GM21825 (cell line): ENCODE measurements around the gene PRSS21.

Source experiments
- ATAC-seq: cut with Tn5 transposase; IDR thresholded peaks from one replicate; pipeline ENCODE4 v1.9.1; 2021; ENCODE audit warnings: mild to moderate bottlenecking, moderate library complexity; ENCODE audit not compliant: unreplicated experiment

The PRSS21 gene

DNA sequence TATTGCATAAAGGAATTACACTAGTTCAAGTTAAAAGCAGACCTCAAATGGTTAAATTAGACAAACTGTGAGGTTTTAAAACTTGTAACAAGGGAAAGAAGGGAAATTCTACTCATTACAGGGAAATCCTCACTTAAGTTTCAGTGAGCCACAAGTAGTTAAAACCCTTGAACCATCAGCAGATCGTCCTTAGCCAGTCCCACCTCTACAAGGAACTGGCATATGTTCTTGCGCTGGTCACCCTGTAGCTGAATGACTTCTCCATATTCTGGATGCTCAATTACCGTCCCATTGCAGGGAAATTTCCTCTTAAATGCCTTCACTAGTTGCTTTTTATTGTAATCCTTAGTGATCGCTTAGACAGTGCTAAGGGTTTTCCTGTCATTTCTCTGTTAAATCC is 5.5 kb downstream of the PRSS21 start:
- ATAC-seq: no peak

DNA sequence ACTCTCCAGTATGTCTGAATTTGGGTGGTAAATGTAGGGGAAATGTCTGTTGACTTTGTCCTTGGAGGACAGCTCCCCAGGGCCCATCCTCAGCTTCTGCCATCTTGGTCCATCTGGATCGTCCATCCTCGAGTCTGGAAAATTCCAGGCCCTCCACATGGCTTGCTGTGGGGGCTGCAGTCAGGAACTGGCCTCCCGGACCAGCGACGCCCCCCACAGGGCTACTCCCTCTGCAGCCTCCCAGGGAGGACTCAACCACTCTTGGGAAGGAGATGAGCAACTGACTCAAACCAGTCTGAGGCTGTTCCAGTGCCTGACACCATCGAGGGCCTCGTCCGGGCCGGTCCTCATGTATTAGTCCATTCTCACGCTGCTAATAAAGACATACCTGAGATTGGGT is 7.6 kb downstream of the PRSS21 start:
- no peak for ATAC-seq

- no peak for ATAC-seq
Measured at GRCh38 chr16:2825049-2825742, 8.2 kb downstream of the PRSS21 start.

GRCh38 chr16:2825906-2826305 is 8.9 kb downstream of the PRSS21 start:
- ATAC-seq: no peak

DNA sequence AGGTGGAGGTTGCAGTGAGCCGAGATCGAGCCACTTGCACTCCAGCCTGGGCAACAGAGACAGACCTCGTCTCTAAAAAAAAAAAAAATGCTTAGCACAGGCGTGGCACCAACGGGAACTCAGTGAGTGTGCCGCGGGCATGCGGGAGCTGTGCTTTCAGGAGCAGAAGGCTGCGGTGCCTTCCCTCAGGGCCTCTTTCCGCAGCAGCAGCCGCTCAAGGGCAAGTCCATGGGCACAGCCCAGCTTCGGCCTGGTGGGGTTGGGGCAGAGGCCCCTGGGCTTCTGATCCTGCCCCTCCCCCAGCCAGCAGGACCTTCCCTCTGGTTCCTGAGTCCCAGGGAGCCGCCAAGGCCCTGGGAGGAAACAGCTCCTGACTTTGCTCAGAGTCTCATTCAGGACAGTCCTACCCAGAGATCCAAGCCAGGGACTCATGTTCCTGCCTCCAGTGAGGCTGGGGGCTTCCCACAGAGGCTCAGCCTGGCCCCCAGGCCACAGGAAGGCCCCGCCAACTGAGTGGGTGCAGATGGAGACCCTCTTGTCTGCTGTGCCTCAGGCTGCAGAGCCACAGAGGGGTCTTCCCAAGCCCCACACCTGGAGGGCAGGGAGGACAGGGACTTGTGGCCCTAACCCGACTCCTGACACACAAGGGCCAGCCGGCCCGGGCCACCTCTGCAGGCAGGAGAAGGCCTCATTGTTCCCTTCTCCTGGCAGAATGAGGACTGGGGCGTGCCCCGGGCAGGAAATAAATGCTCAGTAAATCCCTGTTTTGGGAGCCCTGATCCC is 9.7 kb downstream of the PRSS21 start:
- no peak for ATAC-seq

DNA sequence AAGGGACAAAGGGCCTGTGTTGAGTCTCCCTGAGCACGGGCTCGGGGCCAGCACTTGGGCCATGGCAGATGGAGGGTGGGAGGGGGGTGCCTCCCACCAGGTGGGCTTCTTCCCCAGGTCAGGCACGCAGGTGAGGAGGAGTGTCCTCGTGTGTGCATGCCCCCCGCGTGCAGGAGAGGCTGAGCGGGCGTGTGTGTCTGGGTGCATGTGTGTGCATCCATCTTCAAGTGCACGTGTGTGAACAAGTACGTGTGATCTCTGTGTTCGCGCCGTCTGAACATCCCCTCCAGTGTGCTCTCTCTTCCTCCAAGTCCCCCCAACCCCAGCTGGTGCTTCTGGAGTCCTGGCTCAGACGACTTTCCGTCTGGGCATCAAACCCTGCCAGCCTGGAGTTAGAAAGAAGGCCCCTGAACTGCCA is 10.3 kb downstream of the PRSS21 start:
- ATAC-seq: no peak

GRCh38 chr16:2827831-2828520 is 10.9 kb downstream of the PRSS21 start:
- no peak for ATAC-seq

DNA sequence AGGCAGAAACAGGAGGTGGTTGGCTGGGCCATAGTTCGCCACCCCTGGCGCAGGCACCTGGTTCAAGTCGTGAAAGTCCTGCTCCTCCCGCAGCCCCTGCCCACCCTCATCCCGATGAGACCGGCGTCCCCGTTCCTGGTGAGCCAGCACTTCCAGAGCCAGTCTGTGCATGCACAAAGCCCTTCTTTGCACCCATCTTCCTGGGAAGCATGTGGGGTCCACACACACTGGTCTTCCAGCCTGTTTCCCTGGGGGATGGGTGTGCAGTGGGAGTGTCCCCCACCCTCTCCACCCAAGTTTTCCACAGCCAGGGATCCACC is 11.4 kb downstream of the PRSS21 start:
- no peak for ATAC-seq

- ATAC-seq: no peak
Measured at GRCh38 chr16:2828876-2829430, 11.9 kb downstream of the PRSS21 start.

GRCh38 chr16:2829501-2830354 is 12.7 kb downstream of the PRSS21 start, which contains the start of gene ZG16B:
Gene ZG16B (plus strand): TSS chr16:2830303. CDS start chr16:2830442, 139 bp downstream.
- no peak for ATAC-seq

GRCh38 chr16:2830355-2830695 is 13.3 kb downstream of the PRSS21 start:
- ATAC-seq: no peak

- ATAC-seq: no peak
Measured at GRCh38 chr16:2831203-2831602, 14.2 kb downstream of the PRSS21 start.

- no peak for ATAC-seq
Measured at GRCh38 chr16:2833776-2834175, 16.7 kb downstream of the PRSS21 start.

GRCh38 chr16:2834968-2835367 is 17.9 kb downstream of the PRSS21 start:
- ATAC-seq: no peak

- no peak for ATAC-seq
Measured at GRCh38 chr16:2835638-2836493, 18.8 kb downstream of the PRSS21 start.

DNA sequence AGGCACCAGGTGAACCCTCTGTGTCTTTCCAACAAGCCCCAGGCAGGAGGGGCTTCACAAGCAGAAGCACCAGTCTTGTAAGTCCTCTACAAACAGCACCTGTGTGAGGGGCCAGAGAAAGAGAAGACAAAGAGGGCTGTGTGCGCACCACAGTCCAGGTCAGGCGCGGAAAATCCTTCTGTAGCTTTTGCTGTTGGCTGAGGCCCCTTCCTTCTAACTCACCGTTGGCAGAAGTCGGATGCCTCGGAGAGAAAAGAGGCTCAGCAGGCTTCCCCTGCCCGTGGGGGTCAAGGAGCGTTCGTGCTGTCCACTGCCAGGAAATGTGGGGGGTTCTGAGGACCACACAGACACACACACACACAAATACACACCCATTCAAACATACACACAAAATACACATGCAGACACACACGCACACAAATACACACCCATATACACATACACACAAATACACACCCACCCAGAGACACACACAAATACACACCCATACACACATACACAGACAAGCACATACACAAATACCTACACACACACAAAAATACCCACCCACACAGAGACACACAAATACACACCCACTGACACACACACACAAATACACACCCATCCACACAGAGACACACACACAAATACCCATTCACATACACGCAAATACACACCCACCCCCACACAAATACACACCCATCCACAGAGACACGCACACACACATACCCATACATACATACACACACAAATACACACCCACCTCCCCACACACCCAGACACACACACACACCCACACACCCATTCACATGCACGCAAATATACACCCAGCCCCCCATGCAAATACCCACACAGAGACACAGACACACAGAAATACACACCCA is 19.8 kb downstream of the PRSS21 start:
- ATAC-seq: no peak

- no peak for ATAC-seq
Measured at GRCh38 chr16:2838928-2839327, 21.9 kb downstream of the PRSS21 start.

DNA sequence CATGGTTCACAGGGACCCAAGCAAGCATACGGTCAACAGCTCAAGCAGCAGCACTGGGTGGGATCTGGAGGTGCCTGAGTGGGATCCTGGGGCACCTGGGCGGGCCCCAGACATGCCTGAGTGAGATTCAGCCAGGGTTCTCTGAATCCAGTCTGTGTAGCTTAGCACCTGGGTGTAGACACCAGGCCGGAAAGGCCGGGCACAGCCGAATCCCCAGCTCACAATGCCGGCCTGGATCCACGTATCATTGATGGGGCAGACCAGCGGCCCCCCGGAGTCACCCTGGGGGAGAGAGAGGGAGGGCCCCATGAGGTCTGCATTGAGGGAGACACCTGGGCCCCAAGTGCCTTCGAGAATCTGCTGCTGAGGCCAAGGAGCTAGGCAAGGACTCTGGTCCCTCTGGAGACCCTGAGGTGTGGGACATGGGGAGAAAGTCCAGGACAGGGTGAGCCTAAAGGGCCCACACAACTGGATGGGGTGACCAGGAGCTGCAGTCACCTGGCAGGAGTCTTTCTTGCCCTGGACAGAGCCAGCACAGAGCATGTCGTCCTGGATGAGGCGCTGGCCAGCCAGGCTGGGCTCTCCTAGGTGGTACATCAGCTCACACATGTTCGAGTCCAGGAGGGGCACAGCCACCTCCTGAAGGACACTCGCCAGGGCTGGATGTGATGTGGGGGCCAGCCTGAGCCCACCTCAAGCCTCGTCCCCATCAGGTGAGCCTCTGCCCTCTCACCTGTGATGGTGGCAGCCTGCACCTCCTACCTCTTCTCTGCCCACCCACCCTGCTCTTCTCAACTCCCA is 22.8 kb downstream of the PRSS21 start:
- no peak for ATAC-seq
